Hematopoietic multipotent progenitor cell treated with erythropoietin and hydrocortisone succinate and interleukin-3 and kit ligand, for 4 days (in vitro differentiated cells): Measurements from ENCODE around the gene C11orf71.

Experiments used
- DNase-seq: peaks from one replicate; pipeline ENCODE4 v3.0.0-alpha.2; 2015

C11orf71 gene, protein sequence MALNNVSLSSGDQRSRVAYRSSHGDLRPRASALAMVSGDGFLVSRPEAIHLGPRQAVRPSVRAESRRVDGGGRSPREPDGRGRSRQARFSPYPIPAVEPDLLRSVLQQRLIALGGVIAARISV

DNA sequence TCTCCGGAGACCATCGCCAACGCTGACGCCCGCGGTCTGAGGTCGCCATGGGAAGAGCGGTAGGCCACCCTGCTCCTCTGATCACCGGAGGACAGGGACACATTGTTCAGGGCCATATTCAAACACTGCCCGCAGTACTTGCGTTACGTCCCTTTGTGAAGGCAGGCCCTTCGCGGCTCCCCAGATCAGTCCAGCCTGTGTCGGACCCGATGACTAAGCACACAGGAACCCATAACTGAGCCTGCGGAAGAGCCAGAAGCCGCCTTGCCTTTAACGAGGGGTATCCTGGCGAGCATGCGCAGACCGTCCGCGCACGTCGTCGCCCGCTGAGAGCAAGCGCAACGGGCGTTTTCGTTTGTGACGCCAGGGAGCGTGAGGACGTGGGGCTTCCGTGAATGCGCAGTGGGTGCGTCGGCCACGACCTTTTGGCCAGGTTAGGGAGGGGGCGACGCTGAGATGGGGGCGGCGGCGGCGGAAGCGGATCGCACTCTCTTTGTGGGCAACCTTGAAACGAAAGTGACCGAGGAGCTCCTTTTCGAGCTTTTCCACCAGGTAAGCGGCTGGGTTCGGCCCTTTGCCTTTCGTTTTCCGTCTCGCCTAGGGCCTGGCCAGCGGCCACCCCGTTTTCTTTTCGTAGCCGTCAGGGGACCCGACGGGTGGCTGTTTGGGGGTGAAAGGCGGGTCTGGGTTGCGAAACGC lies at the start of gene C11orf71, which contains the start of gene RBM7:
C11orf71 (minus strand) TSS at position 296 of the 699 bp plus-strand sequence; CDS start at position 116, 180 bp downstream.
RBM7 (plus strand) TSS at position 451 of the 699 bp plus-strand sequence; CDS start at position 457, 6 bp downstream.
- peak; percentile 99 for DNase-seq

DNA sequence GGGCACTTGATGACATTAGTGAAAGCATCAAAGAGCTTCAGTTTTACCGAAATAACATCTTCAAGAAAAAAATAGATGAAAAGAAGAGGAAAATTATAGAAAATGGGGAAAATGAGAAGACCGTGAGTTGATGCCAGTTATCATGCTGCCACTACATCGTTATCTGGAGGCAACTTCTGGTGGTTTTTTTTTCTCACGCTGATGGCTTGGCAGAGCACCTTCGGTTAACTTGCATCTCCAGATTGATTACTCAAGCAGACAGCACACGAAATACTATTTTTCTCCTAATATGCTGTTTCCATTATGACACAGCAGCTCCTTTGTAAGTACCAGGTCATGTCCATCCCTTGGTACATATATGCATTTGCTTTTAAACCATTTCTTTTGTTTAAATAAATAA lies 49.5 kb upstream of the C11orf71 start:
- DNase-seq: peak; percentile 86

DNA sequence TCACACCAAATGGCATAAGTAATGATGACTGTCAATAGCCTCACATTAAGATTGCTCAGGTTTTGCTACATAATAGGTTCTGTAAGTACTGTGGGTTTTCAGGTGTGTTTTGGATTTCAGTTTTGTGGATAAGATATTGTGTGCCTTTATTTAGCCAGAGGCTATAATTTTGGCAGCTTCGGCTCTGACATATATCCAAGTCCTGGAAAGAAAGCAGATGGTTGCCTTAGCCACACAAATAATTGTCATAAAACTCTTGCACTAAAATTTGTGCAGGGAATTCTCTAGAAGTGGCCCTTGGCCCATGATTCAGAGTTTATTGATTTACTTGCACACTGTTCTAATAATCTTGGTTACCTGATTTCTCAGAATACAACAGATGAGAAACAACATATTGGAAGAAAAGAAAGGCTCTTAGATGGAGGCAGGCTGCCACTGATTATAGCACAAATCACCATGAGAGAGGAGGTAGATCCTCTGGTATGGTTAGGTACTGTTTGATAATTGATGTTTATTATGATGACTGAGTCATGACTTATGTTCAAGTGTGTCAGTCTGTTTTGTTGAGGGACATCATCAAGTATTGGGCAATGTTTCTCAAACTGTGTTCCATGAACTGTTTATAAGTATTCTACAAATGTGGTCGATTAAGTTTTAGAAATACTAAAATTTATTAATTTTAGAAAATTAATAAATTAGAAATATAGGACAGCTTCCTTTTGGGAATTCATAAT lies 48.6 kb upstream of the C11orf71 start:
- DNase-seq: no peak

DNA sequence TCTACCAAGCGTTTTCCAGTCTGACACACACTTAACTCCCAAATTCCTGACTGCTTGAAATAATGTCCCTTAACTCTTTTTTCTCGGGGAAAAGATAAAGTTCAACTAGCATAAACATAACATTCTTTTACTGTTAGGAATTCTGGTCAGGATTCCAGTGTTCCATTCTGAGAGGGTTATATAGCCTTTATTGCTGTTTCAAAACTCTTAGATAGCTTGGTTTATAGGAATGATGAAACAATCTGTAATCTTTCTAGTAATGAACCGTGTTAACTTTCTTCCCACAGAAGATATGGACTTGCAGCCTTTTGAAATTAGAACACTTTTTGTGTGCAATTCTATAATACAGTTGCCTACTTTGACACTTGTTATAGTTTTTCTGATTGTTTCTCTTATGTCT lies 47.6 kb upstream of the C11orf71 start:
- DNase-seq: no peak

DNA sequence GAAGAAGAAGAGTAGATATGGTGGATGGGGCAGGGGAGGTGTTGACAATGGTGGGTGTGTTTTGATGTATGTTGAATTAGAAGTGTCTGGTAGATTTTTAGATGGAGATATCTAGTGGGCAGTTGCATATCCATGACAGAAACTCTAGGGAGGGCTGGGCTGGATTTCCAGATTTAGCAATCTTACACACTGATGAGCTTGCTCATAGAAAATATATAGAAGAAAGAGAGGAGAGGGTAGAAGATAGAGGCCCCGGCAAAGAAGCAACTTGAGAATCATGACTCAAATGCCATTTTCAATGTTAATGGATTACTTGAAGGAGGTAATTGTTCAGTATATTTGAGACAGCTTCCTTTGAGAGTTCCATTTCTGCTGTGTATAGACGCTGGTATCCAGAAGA lies 47.1 kb upstream of the C11orf71 start:
- DNase-seq: no peak

DNA sequence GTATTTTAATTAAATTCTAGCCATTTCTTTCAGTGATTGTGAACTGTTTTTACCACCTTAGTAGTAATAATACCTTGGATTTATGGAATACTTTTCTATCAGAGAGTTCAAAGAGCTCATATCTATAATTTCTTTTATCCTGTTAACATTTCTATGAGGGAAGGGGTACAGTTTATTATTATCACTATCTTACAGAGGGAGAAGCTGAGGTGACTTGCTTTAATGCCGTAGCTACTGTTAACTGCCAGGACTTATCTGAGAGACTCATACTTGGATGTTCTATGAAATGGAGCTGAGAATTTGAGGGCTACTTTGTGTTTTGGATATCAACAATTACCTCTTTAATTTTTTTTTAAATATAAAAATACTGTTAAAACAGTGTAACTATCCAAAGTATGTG lies 42.2 kb upstream of the C11orf71 start:
- DNase-seq: peak; percentile 61

DNA sequence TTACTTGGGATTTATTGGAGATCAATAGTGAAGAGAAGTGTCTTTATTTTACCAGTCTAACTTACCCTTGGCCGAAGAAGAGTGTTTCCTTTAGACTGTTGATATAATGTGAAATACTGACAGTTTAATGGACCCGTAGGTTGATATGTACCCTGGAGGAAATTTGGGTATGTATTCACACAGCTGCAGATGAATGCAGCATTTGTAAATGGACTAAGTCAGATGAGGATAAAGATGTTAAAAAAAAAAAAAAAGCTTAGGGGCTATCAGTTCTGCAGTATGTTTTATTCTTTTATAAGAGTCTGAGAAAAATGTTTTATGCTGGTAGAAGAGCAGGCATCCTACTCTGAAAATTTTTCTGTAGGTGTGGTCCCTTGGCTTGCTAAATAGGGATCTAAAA lies 41.6 kb upstream of the C11orf71 start:
- no peak for DNase-seq

DNA sequence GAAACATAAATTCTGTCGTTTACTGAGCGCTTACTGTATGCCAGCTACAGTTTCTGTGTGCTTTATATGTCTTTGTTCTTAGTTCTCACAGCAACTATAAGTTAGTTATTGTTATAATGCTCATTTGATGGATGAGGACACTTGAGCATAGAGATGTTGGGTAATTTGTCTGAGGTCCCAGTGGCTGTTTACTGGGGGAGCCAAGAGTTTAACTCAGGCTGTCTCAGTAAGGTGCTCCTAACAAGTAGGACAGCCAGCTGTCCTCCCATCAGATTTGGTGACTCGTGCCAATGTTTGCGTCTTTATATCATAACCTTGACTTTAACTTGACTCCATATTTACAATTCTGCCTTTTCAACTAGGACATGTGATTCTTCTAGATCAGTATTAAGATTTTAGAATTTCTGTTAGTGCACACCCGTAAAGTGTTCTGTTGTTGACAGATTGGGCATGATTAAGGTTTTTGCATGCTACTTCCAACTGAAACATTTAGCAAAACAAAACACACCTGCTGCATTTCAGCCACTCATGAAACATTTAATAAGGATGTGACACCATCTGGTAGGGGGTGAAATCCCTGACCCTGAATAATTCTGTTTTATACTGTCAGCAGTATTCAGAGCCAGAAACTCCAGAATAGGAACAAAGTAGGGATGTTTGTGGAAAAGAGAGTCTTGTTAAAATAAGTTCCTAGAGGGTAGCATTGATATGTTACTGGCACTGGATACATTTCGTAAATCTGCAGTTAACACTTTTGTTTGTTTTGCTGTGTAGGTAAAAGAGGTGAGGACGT lies 40.9 kb upstream of the C11orf71 start:
- peak; percentile 28 for DNase-seq

DNA sequence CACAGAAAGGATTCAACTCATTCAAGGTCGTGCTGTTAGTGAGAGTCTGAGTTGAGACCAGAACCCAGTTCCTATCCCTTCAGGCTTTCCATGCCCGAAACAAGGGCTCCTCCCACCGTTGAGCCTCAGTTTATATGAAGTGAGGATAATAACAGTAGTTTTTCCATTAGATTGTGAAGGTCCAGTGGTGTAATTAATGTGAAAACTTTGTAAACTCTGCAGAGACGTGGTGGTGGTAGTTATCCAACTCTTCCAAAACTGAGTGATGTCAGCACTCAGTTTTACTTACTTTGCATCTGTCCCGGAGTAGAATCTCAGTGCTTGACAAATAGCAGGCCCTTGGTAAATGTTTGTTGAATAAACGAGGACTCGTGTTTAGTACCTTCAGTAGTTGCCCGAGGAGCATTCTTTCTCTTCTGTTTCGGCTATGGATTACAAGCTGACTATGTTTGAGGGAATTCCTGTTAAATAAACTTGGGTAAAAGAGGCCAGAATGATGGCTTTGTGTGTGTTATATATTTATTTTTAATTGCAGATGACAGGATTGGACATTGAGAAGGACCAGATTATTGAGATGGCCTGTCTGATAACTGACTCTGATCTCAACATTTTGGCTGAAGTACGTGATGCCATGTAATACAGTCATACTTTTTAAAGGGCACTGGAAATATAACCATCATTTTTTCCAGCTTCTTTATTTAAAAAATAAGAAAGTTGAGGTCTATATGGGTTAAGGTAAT lies 40.0 kb upstream of the C11orf71 start:
- no peak for DNase-seq

DNA sequence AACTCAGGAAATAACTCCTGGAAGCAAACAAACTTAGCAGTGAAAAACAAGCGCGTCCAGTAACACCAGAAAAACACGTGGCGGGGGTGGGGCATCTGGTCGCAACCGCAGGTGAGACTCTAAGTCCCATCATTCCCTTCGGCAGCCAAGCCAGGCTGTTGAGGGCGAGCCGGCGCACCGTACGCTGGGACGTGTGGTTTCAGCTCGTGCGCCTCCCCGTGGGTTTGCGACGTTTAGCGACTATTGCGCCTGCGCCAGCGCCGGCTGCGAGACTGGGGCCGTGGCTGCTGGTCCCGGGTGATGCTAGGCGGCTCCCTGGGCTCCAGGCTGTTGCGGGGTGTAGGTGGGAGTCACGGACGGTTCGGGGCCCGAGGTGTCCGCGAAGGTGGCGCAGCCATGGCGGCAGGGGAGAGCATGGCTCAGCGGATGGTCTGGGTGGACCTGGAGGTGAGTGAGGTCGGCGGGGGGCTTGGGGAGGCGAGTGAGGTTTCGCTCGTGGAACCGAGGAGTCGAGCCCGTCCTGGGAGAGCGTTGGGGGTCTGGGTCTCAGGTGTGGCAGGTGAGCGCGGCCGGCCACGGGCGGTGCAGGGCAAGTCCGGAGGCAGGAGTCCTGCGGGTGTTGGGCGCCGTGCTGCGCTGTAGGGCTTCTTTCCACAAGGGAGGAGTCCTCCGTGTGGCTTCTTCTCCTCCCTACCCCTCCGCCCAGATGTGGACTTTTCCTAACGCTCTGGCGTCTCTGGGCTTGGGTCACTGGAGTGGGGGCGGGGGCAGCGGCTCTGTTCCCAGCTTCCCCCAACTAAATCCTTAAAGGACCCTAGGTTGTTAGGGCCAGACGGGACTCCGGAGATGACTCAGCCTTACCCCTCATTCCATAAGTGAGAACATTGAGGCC lies 39.2 kb upstream of the C11orf71 start, which contains the start of gene REXO2:
REXO2 (plus strand) TSS at position 239 of the 892 bp plus-strand sequence; CDS start at position 301, 62 bp downstream.
- peak; percentile 99 for DNase-seq

DNA sequence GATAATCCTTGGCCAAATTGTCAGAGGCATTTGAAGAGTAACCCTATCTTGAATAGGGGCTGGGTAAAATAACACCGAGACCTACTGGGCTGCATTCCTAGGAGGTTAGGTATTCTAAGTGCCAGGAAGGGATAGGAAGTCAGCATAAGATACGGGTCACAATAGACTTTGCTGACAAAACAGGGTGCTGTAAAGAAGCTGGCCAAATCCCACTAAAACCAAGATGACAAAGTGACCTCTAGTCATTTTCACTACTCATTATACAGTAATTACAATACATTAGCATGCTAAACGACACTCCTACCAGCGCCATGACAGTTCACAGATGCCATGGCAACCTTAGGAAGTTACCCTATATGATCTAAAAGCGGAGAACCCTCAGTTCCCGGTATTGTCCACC lies 38.0 kb upstream of the C11orf71 start:
- DNase-seq: no peak

DNA sequence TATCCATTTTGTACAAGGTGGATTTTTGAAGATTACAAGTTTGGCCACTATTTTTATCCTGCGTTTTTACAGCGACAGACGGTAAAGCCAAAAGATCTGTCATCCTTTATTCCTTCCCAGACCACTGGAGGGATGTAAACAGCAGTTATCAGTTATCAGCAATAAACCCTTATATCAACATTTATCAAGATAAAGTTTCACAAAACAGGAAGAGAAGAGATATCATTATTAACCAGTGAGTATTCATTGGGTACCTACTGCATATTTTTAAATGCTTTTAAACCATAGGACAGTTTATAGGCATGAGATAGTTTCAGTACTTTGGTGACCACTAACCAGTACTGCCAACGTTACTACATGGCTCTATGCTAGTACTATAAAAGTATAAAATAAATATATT lies 33.1 kb upstream of the C11orf71 start:
- DNase-seq: no peak

DNA sequence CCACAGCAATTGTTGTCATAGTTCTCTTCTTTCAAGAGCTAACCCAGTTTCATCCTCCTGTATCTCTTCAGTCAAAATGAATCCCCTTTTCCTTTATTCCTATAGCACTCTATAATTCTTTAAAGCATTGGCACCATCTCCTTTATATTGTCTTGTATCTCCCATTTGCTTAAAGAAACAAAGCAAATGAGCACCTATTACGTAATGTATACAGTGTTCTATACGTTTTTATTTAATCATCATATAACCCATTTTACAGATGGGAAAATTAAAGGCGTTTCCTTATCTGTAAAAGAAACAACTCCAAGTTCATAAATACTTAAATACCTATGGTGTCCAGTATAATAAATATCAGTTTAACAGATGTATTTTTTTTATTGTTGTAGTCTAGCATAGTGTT lies 32.6 kb upstream of the C11orf71 start:
- no peak for DNase-seq

DNA sequence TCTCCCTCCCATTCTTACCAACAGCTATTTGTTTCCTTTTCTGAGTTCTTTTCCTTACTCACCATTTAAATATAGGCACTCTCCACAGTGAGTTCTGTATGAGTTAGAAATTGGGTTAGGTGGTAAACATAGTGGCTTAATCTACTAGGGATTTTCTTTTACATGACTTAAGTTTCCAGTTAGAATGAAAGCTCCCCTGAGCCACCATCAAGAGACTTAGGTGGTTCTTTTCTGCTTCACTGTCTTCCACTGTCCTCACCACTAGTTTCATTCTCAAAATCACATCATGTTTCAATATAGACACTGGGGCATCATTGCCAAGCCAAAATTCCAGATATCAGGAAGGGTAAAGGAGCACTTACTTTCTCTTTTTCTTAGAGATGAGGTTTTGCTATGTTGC lies 30.0 kb upstream of the C11orf71 start:
- DNase-seq: no peak

DNA sequence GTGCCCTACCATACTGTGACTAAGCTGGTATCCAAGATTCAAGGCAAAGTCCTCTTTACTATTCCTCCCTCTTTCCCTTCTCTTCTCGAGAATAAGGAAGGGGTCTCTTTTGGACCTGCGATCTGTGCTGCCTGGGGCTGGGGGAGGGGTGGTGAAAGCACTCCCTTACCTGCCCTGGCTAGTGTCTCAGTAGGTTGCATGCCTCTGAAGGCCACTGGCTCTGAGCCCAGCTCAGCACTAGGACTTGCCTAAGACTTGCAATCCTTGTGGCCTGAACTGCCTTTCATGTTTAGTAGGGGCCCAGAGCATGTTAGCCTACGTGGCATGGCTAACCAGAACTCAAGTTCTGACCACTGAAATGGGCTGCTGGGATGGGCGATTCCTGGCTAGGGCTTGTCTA lies 26.0 kb upstream of the C11orf71 start:
- no peak for DNase-seq

DNA sequence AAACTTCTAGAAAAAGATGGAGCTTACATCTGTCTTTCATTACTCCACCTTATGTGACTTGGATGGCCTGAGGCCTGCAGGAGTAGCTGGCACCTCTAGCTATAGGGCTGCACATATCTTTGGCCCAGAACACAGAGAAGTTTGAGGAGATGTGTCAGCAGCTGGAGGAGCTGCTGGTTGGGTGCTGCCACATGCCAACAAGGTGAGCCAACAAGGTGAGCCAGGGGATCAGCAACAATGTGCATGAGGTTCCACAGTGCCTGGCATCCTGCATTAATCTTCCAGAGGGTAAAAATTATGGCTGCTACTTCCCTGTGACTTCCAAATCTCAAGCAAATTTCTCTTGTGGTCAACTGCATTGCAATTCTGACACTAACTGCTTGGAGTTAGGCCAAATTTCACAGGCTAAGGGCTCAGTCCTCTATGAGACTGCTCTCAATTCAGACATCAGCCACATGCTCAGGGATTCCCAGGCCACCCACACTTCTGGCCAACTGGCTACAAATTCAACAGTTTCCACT lies 16.2 kb upstream of the C11orf71 start:
- DNase-seq: no peak

DNA sequence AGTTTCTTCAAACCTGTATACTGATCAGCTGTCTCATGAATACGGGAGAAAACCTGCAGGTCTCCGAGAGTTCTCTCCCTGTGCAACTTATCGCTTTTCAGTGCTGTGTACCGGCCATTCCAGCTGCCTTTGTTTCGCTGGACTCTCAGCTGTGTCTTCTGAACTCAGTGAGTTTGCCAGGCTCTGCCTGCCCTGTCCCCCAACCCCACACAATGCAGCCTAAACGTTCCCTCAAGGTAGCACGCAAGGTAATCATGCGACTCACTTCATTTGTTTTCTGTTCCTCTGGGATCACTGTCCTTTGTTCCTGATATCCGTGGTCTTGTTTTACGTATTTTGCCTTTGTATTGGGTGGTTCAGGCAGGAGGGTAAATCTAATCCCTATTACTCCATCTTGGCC lies 13.6 kb upstream of the C11orf71 start:
- no peak for DNase-seq

DNA sequence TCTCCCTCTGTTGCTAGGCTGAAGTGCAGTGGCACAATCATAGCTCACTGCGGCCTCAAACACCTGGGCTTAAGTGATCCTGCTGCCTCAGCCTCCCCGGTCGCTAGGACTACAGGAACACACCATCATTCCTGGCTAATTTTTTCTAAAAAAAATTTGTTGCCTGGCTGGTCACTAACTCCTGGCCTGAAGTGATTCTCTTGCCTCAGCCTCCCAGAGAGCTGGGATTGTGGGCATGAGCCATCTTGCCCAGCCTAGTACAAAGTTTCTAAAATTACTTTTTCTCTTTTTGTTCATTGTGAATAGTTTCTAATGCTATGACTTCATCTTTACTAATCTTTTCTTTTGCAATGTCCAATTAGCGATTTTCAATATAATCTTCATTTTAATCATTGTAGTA lies 12.6 kb upstream of the C11orf71 start:
- DNase-seq: no peak

DNA sequence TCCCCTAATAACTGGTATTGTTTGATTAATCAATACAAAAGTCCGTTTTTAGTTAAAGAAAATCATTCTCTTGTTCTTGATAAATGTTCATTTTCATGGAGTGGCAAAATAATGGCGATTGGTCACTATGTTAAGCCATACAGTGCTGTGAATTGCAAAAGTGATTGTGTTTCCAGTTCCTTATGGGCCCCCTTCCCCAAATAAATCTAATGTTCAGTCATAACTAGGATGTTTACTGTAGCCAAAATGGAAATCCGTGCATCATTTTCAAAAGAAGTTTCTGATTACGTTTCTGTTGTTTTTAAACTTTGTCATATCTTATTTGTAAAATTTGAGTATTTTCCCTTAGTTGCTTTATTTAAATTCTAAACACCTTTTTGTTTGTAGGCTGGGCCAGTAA lies 1.0 kb upstream of the C11orf71 start:
- DNase-seq: peak; percentile 40

DNA sequence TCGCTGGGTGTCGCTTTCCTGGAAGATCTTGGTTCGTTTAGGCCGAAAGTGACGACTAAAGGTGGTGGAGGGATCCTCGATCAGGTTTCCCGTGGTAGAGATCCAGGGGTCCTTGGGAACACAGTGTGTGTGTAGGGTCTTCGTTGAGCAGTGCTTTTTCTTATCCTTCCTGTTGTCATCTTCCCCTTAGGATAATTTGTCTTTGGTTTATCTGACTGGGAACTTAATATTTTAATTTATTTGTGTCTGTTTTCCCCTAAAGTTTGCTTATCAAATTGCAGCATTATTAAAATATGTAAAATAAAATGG lies 558 bp upstream of the C11orf71 start:
- DNase-seq: no peak

DNA sequence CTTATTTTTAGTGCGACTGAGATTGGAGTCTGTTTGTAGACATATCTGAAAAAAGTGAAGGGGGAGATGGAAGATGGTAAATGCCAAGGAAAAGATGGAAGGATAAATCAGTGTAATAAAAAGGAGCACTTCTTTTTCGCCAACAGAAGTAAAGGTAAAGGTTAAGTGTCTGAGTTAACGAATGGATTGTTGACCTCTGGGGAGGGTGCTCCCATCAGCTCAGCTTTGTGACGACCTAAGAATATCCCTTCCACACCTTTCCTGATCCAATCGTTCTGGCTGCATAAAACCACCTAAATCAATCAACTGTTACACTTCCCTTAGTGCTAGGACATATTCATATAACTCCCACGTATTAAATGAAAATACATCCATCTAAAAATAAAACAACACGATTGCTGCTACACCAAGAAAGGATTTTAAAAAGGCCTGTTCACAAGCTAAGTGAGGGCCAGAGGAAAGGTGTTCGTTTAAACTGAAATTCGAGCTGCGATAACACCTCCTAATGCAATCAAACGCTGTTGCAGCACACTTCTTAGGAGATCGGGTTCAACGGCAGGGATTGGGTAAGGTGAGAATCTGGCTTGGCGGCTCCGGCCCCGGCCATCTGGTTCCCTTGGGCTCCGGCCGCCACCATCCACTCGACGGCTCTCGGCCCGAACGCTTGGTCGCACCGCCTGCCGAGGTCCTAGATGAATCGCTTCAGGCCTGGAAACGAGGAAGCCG lies 658 bp downstream of the C11orf71 start:
- no peak for DNase-seq
